HepG2 (cell line): ENCODE data around the gene PLEKHA8. TPM values are rescaled to one million over a fixed set of nuclear protein-coding genes. Genes with fewer than 3 reads are reported as not detected.

Experiments used
- ELF4 ChIP-seq: sonication (generic); formaldehyde crosslinking; IDR thresholded peaks from 2 replicates; pipeline ENCODE4 v1.5.0; 2020; ENCODE audit warnings: missing genetic modification reagents, mild to moderate bottlenecking, moderate library complexity, borderline replicate concordance
- FOXA3 ChIP-seq: IDR thresholded peaks from 2 replicates; pipeline ENCODE4 v1.6.1; 2016; ENCODE audit warnings: missing genetic modification reagents, missing compliant biosample characterization
- PHF8 ChIP-seq: sonication (generic); formaldehyde crosslinking; IDR thresholded peaks from 2 replicates; pipeline ENCODE4 v1.5.0; 2020; ENCODE audit warnings: missing genetic modification reagents
- SAP130 ChIP-seq: IDR thresholded peaks from 2 replicates; pipeline ENCODE4 v1.6.1; 2016; ENCODE audit warnings: low read depth
- SP1 ChIP-seq, 2 experiments: fragments of 450-650 bp in 1 of 2; sonication (generic) in 1 of 2; formaldehyde crosslinking in 1 of 2; IDR thresholded peaks; 2 replicates each; pipeline versions ENCODE4 v1.4.0 to v1.6.1; 2016 to 2020; ENCODE audit warnings: missing genetic modification reagents in 1 of 2
- TBP ChIP-seq: sonication (generic); formaldehyde crosslinking; IDR thresholded peaks from 2 replicates; pipeline ENCODE4 v1.5.0; 2020; ENCODE audit warnings: missing genetic modification reagents
- ZFAT ChIP-seq: sonication (generic); formaldehyde crosslinking; conservative IDR thresholded peaks from 2 replicates; pipeline ENCODE4 v1.8.1; 2023; ENCODE audit warnings: missing genetic modification reagents, inconsistent platforms
- ZFP36L2 ChIP-seq: sonication (generic); formaldehyde crosslinking; IDR thresholded peaks from 2 replicates; pipeline ENCODE4 v1.4.0; 2020; ENCODE audit warnings: missing genetic modification reagents
- ZFYVE20 ChIP-seq: sonication (generic); formaldehyde crosslinking; IDR thresholded peaks from 2 replicates; pipeline ENCODE4 v1.8.0; 2023; ENCODE audit warnings: low read depth, mild to moderate bottlenecking, moderate library complexity, missing genetic modification reagents, borderline replicate concordance
- ZKSCAN8 ChIP-seq: IDR thresholded peaks from 2 replicates; pipeline ENCODE4 v1.6.1; 2016; ENCODE audit warnings: borderline replicate concordance, missing genetic modification reagents, missing compliant biosample characterization
- ZNF326 ChIP-seq: sonication (generic); formaldehyde crosslinking; IDR thresholded peaks from 2 replicates; pipeline ENCODE4 v1.4.0; 2020; ENCODE audit warnings: missing genetic modification reagents, borderline replicate concordance
- ZNF430 ChIP-seq: sonication (generic); formaldehyde crosslinking; IDR thresholded peaks from 2 replicates; pipeline ENCODE4 v1.9.0; 2021; ENCODE audit warnings: mild to moderate bottlenecking, missing genetic modification reagents
- polyA plus RNA-seq, 8 experiments: library from polyadenylated mRNA; depleted of rRNA in 3 of 8; stranded (reverse) in 7 of 8; unstranded in 1 of 8; fragments of >200 nt; fragmentation: Illumina TruSeq in 4 of 8; extraction: Trizol in 4 of 8; gene quantifications; 2 replicates each; pipeline versions ENCODE4 v1.2.1 to v1.2.3, GENCODE V29; 2011 to 2016; ENCODE audit warnings: low read depth in 4 of 8, missing spikeins in 1 of 8, mixed read lengths in 1 of 8; ENCODE audit not compliant: insufficient read depth in 1 of 8
- total RNA-seq, 5 experiments: library from RNA; depleted of rRNA; stranded (reverse); fragments of >200 nt; fragmentation: Illumina TruSeq; extraction: Trizol; gene quantifications; 2 replicates each; pipeline ENCODE4 v1.2.3, GENCODE V29; 2016; ENCODE audit warnings: low read depth in 1 of 5
- TF ChIP-seq, protein P1 (sequence below): sonication (generic); formaldehyde crosslinking; IDR thresholded peaks from 2 replicates; pipeline ENCODE4 v1.5.0; 2020; ENCODE audit warnings: missing genetic modification reagents
- TF ChIP-seq, protein P2 (sequence below): sonication (generic); formaldehyde crosslinking; IDR thresholded peaks from 2 replicates; pipeline ENCODE4 v1.8.0; 2022; ENCODE audit warnings: missing genetic modification reagents, mild to moderate bottlenecking, inconsistent platforms, borderline replicate concordance
- TF ChIP-seq, protein P3 (sequence below): sonication (generic); formaldehyde crosslinking; IDR thresholded peaks from 2 replicates; pipeline ENCODE4 v1.8.0; 2022; ENCODE audit warnings: missing genetic modification reagents, mild to moderate bottlenecking, borderline replicate concordance
- TF ChIP-seq, protein P4 (sequence below): sonication (generic); formaldehyde crosslinking; IDR thresholded peaks from 2 replicates; pipeline ENCODE4 v1.4.0; 2020; ENCODE audit warnings: missing genetic modification reagents, borderline replicate concordance
- TF ChIP-seq, protein P5 (sequence below): sonication (generic); formaldehyde crosslinking; conservative IDR thresholded peaks from 2 replicates; pipeline ENCODE4 v1.4.0; 2020; ENCODE audit warnings: mild to moderate bottlenecking, missing genetic modification reagents, moderate library complexity
- TF ChIP-seq, protein P6 (sequence below): sonication (generic); formaldehyde crosslinking; IDR thresholded peaks from 2 replicates; pipeline ENCODE4 v1.4.0; 2020; ENCODE audit warnings: missing genetic modification reagents, borderline replicate concordance

The PLEKHA8 gene
- total and polyA plus RNA-seq, 2 of the 13 experiments (the other 11 are each of a cell fraction or from before 2014, with no cell fraction given): 12.5 to 26.4 TPM

DNA sequence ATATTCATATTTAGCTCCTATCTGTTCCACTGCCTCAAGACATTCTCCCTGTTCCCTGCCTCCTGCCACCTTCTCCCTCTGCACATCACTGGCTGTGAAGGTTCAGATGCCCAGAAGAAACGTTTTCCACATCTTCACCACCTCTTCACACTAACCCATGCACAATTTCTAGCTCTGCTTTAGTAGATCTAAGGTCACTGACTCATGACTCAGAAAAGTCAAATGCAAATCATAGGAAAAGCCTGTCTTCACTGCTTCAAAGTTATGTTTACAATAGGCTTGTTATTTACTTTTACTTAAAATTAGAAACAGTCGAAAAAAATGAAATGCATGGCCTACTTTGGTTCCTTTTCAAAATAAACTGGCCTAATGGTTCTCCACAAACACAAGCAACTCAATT is 41.1 kb upstream of the PLEKHA8 start (continued):
- TF ChIP-seq, protein P1, sequence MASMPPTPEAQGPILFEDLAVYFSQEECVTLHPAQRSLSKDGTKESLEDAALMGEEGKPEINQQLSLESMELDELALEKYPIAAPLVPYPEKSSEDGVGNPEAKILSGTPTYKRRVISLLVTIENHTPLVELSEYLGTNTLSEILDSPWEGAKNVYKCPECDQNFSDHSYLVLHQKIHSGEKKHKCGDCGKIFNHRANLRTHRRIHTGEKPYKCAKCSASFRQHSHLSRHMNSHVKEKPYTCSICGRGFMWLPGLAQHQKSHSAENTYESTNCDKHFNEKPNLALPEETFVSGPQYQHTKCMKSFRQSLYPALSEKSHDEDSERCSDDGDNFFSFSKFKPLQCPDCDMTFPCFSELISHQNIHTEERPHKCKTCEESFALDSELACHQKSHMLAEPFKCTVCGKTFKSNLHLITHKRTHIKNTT (CRISPR knock-in tag): no peak
- TF ChIP-seq, protein P2, sequence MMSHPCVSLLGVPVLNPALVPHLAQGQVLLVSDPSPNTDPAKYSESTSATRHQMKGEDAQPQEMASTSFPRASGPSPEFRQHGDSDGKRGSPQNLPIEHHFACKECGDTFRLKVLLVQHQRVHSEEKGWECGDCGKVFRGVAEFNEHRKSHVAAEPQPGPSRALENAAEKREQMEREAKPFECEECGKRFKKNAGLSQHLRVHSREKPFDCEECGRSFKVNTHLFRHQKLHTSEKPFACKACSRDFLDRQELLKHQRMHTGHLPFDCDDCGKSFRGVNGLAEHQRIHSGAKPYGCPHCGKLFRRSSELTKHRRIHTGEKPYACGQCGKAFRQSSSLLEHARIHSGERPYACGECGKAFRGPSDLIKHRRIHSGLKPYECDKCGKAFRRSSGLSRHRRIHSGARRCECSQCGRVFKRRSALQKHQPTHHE (CRISPR knock-in tag): no peak
- 0 out of 2 replicates have a peak, but pooled peaks have one; percentile 1 for TF ChIP-seq ELF4 (CRISPR knock-in tag)
- no peak for TF ChIP-seq PHF8 (CRISPR knock-in tag)
- TF ChIP-seq, protein P3, sequence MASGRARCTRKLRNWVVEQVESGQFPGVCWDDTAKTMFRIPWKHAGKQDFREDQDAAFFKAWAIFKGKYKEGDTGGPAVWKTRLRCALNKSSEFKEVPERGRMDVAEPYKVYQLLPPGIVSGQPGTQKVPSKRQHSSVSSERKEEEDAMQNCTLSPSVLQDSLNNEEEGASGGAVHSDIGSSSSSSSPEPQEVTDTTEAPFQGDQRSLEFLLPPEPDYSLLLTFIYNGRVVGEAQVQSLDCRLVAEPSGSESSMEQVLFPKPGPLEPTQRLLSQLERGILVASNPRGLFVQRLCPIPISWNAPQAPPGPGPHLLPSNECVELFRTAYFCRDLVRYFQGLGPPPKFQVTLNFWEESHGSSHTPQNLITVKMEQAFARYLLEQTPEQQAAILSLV (CRISPR knock-in tag): no peak
- no peak for TF ChIP-seq ZFP36L2 (CRISPR knock-in tag)
- TF ChIP-seq ZFAT (CRISPR knock-in tag): no peak
- TF ChIP-seq ZFYVE20 (CRISPR knock-in tag): no peak
- TF ChIP-seq, protein P4, sequence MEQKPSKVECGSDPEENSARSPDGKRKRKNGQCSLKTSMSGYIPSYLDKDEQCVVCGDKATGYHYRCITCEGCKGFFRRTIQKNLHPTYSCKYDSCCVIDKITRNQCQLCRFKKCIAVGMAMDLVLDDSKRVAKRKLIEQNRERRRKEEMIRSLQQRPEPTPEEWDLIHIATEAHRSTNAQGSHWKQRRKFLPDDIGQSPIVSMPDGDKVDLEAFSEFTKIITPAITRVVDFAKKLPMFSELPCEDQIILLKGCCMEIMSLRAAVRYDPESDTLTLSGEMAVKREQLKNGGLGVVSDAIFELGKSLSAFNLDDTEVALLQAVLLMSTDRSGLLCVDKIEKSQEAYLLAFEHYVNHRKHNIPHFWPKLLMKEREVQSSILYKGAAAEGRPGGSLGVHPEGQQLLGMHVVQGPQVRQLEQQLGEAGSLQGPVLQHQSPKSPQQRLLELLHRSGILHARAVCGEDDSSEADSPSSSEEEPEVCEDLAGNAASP: no peak
- TF ChIP-seq TBP (CRISPR knock-in tag): no peak
- no peak for TF ChIP-seq ZKSCAN8
- TF ChIP-seq SP1 (IDR thresholded peaks at IDR 0.05): no peak
- no peak for TF ChIP-seq SP1 (CRISPR knock-in tag; IDR thresholded peaks at IDR 0.05)
- TF ChIP-seq, protein P5, sequence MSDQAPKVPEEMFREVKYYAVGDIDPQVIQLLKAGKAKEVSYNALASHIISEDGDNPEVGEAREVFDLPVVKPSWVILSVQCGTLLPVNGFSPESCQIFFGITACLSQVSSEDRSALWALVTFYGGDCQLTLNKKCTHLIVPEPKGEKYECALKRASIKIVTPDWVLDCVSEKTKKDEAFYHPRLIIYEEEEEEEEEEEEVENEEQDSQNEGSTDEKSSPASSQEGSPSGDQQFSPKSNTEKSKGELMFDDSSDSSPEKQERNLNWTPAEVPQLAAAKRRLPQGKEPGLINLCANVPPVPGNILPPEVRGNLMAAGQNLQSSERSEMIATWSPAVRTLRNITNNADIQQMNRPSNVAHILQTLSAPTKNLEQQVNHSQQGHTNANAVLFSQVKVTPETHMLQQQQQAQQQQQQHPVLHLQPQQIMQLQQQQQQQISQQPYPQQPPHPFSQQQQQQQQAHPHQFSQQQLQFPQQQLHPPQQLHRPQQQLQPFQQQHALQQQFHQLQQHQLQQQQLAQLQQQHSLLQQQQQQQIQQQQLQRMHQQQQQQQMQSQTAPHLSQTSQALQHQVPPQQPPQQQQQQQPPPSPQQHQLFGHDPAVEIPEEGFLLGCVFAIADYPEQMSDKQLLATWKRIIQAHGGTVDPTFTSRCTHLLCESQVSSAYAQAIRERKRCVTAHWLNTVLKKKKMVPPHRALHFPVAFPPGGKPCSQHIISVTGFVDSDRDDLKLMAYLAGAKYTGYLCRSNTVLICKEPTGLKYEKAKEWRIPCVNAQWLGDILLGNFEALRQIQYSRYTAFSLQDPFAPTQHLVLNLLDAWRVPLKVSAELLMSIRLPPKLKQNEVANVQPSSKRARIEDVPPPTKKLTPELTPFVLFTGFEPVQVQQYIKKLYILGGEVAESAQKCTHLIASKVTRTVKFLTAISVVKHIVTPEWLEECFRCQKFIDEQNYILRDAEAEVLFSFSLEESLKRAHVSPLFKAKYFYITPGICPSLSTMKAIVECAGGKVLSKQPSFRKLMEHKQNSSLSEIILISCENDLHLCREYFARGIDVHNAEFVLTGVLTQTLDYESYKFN (CRISPR knock-in tag): no peak; the same call in 1 of the 2 replicates
- TF ChIP-seq ZNF326 (CRISPR knock-in tag): no peak
- peak; percentile 72 for TF ChIP-seq SAP130 (CRISPR knock-in tag)
- TF ChIP-seq ZNF430: no peak
- peak; percentile 70 for TF ChIP-seq FOXA3 (CRISPR knock-in tag)
- TF ChIP-seq, protein P6, sequence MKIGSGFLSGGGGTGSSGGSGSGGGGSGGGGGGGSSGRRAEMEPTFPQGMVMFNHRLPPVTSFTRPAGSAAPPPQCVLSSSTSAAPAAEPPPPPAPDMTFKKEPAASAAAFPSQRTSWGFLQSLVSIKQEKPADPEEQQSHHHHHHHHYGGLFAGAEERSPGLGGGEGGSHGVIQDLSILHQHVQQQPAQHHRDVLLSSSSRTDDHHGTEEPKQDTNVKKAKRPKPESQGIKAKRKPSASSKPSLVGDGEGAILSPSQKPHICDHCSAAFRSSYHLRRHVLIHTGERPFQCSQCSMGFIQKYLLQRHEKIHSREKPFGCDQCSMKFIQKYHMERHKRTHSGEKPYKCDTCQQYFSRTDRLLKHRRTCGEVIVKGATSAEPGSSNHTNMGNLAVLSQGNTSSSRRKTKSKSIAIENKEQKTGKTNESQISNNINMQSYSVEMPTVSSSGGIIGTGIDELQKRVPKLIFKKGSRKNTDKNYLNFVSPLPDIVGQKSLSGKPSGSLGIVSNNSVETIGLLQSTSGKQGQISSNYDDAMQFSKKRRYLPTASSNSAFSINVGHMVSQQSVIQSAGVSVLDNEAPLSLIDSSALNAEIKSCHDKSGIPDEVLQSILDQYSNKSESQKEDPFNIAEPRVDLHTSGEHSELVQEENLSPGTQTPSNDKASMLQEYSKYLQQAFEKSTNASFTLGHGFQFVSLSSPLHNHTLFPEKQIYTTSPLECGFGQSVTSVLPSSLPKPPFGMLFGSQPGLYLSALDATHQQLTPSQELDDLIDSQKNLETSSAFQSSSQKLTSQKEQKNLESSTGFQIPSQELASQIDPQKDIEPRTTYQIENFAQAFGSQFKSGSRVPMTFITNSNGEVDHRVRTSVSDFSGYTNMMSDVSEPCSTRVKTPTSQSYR: no peak
